OCI-LY3 (cell line): ENCODE data around the gene ADD3.

Source experiments
- CTCF ChIP-seq: fragments of 200-600, 300-600 bp; sonication (generic); IDR thresholded peaks from 2 replicates; pipeline ENCODE4 v1.5.1; 2014; ENCODE audit warnings: antibody characterized with exemption, low read length, low read depth
- EZH2phosphoT487 ChIP-seq: fragments of 200-600 bp; shearing (Covaris generic); IDR thresholded peaks from 2 replicates; pipeline ENCODE4 v1.6.1; 2018; ENCODE audit warnings: antibody characterized with exemption, mixed run types, low read depth

DNA sequence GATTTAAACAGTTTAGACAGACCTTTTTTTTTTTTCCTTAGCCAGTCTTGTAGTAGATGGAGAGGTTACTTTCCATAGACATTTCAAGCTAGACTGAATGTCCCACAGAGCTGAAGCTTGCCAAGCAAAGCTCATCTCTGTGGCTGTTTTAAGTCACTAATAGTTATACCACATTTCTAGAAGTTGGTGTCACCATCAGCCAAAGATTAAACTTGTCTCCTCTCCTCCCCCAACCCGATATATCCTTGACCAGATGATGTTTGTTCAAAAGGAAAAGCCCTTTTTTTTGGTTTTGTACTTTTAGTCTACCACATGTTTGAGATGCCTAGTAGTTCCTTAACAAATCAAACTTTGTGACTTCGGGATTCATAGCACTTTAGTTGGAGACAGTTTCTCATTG lies 66.1 kb downstream of the ADD3 start:
- TF ChIP-seq EZH2phosphoT487, result no peak
- TF ChIP-seq CTCF, result no peak
